Embryonic facial prominence (tissue), 1 donor: Measurements from ENCODE around the gene AGRP.

Experiments used
- DNase-seq: peaks from one replicate; pipeline ENCODE4 v3.0.0-alpha.2; 2016; ENCODE audit errors: extremely low spot score

Gene AGRP

GRCh38 chr16:67463691-67464090 lies 19.7 kb downstream of the AGRP start:
- no peak for DNase-seq

- no peak for DNase-seq
These were observed 20.3 kb downstream of the AGRP start for GRCh38 chr16:67463059-67463458.

GRCh38 chr16:67462279-67462655 lies 21.1 kb downstream of the AGRP start:
- DNase-seq: no peak

GRCh38 chr16:67461600-67462278 lies 21.6 kb downstream of the AGRP start:
- DNase-seq: no peak

- DNase-seq: no peak
These were observed 22.4 kb downstream of the AGRP start for GRCh38 chr16:67460961-67461360.

- no peak for DNase-seq
These were observed 23.2 kb downstream of the AGRP start for GRCh38 chr16:67460168-67460567.

GRCh38 chr16:67459861-67460150 lies 23.5 kb downstream of the AGRP start:
- no peak for DNase-seq

- DNase-seq: no peak
These were observed 24.1 kb downstream of the AGRP start for GRCh38 chr16:67459066-67459860.

- no peak for DNase-seq
These were observed 25.2 kb downstream of the AGRP start for GRCh38 chr16:67458121-67458641.

- no peak for DNase-seq
These were observed 25.7 kb downstream of the AGRP start for GRCh38 chr16:67457611-67458010.

GRCh38 chr16:67456391-67457081 lies 26.8 kb downstream of the AGRP start:
- no peak for DNase-seq

- no peak for DNase-seq
These were observed 28.5 kb downstream of the AGRP start for GRCh38 chr16:67454852-67455251.

- no peak for DNase-seq
These were observed 29.2 kb downstream of the AGRP start for GRCh38 chr16:67454104-67454503.

- DNase-seq: no peak
These were observed 31.5 kb downstream of the AGRP start for GRCh38 chr16:67451704-67452435.

- DNase-seq: no peak
These were observed 32.2 kb downstream of the AGRP start for GRCh38 chr16:67451061-67451703.

GRCh38 chr16:67449739-67450138 lies 33.6 kb downstream of the AGRP start:
- DNase-seq: no peak

- DNase-seq: no peak
These were observed 34.0 kb downstream of the AGRP start for GRCh38 chr16:67449336-67449735.

- no peak for DNase-seq
These were observed 34.8 kb downstream of the AGRP start for GRCh38 chr16:67448580-67448979.

- DNase-seq: no peak
These were observed 35.8 kb downstream of the AGRP start for GRCh38 chr16:67447508-67448076.

- no peak for DNase-seq
These were observed 36.3 kb downstream of the AGRP start for GRCh38 chr16:67446968-67447507.
